HG02840 (cell line): ENCODE data around the gene BANP.
"Not testable (repeated sequence)": the region's sequence is repeated elsewhere in the genome, so short reads cannot be mapped to it uniquely, and the experiment has no call there.

Experiments used
- ATAC-seq: cut with Tn5 transposase; IDR thresholded peaks from one replicate; pipeline ENCODE4 v1.9.1; 2021; ENCODE audit warnings: mild to moderate bottlenecking, moderate library complexity, moderate number of reproducible peaks; ENCODE audit not compliant: unreplicated experiment, low FRiP score

BANP gene

DNA sequence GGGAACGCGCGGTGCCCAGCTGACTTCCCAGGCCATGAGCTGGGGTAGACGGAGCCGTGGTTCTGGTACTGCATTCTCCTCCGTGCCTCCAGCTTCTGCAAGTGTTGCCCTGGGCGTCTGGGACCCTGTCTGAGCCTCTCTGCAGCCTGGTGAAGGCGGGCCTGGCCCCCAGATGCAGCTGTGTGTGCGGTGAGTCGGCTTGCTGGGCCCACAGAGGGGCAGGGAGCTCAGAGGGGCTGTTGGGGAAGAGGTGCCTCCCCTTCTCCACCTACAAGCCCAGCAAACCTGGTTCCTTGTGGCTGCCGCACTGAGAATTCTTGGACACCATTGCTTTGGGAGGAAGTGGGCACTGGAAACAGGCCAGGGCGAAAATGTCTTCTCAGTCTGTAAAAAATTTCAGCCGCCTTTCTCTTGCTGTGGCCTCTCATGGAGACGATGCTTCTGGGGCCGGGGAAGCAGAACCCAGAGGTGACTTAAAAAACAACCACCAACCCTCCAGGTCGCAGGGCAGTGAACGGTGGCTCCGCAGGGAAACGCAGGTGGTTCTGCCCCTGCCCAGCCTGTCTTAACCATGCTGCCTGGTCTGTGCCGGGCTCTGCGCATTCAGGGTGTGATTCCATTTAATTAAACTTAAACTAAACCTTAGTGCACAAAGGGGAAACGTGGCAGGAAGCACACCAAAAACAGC is 163.5 kb downstream of the BANP start:
- ATAC-seq: not testable (repeated sequence)

DNA sequence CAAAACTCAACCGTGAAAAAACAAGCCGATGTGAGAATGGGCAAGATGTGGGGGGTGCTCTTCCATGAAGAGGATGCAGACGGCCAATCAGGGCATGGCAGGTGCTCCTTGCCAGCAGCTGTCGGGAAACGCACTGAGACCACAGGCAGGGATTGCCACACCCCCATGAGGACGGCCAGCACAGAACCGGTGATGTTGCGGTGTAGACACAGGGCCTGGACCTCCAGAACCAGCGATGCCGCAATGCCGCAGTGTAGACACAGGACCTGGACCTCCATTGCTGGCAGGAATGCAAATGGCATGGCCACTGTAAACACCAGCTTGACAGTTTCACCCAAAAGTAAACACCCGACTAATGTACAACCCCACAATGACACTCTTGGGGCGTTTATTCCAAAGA is 164.9 kb downstream of the BANP start:
- ATAC-seq: no peak

DNA sequence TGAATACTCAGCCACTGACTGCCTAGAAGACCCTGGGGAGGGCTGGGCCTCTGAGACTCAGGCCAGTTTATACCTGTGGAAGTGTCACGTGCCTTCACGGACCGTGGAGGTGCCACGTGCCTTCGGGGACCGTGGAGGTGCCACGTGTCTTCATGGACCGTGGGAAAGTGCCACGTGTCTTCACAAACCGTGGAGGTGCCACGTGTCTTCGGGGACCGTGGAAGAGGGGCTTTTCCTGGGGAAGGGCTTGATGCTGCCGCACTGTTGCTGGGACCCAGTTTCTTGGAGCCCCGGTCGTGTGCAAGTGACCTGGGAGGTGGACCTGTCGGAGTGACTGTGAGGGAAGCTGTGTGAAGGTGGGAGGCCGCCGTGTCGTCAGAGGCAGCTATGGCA is 166.2 kb downstream of the BANP start:
- no peak for ATAC-seq

DNA sequence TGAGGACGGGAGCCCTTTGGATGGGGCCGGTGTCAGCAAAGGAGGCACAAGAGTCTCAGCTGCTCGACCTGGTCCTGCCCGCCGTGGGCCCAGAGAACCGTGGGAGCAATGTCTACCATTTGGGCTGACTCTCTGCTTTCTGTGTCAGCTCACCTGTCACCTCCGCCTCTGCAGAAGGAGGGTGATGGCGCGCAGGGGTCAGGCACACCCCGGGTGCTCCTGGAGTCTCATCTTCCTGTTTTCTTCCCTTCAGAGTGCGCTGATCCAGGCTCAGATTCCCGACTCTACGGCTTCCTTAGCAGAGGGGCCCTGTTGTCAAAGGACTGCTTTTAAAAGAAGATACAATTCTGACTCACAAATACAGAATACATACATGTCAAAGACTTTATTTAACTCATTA is 167.1 kb downstream of the BANP start:
- ATAC-seq: no peak

DNA sequence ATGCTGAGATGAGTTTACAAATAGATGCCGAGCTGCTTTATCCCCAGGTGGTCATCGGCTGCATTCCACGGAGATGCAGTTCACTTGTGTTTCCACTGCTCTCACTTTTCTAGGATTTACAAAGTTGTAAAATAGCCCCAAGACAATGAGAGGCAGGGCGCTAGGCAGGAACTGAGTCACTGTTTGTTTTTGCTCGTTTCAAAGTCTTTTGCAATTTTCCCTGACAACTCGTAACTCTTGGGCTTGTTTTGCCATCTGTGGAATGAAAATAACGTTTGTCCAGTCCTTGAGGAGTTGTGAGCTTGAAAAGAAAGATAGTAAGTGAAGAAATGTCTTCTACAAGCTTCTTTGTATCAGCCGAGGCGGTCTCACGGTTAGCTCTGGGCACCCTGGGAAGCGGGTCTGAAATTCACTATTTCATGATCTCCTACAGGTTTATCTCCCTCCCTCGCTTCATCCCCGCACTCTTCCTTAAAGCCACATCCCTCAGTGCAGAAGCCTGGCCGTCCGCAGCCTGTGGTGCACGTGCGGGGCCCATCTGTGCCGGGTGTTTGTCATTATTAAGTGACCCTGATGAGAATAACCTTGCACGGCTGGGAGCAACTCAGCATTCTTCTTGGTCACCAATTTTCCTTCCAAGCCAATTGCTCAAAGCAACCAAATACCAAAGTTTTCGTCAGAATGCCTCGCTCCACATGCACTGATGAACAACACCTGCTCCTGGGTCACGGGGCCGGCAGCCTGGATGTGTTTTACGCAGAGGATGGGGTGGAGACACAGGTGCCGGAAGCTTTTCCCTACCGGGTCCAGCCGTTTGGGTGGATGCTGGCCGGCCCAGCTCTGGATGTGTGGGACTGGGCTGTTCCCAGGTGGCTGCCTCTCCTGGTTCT is 167.9 kb downstream of the BANP start:
- ATAC-seq: not testable (repeated sequence)

DNA sequence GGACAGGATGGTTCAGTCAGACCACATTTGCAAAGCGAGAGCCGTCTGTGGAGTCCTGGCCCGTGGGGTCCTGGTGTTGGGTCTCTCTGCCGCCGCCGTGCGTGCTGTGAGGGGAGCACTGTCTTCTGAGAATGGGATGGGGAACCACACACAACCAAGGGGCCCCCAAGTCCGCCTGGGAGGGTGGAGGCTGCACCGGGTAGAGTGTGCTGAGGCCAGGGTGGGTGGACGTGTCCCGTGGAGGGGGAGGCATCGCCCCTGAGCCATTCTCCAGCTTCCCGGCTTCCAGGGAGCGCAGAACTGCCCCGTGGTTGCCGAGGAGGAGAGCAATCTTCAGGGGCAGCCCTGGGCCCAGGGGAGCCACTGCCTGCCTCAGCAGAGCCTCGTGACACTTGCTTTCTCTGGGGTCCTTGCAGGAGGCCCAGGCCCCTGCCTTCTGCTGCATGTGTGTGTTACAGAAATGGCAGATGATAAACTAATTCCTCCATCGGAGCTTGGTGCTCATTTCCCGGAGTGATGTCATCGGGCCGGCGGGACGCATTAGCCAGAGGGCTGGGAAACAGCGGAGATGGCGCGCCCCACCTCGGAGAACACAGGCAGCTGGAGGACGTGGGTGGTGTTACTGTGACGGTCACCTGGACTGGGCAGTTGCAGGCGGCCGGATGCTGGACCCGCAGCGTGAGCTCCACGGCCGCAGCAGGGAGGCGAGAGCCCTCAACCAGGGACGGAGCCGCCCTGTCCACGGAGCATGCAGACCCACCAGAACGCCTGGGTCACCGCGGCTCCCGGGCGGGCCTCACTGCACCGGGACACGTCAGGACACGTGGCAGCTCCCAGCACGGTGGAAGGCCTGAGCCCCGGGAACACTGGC is 168.9 kb downstream of the BANP start:
- not testable (repeated sequence) for ATAC-seq

DNA sequence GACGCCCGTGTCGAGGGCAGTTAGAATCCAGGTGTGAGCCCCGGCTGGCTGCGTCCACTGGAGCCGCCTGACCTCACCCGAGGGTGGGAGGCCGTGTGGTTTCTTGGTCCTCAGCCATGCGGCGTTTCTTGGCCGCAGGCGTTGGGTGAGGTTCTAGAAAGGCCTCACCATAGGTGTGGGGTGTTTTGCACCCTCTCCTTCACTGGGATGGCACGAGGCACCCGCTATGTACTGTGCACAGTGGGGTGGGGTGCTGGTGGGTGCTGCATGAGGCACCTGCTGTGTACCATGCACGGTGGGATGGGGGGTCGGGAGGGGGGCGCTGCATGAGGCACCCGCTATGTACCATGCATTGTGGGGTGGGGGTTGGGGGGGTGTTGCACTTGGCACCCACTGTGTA is 169.6 kb downstream of the BANP start:
- no peak for ATAC-seq

DNA sequence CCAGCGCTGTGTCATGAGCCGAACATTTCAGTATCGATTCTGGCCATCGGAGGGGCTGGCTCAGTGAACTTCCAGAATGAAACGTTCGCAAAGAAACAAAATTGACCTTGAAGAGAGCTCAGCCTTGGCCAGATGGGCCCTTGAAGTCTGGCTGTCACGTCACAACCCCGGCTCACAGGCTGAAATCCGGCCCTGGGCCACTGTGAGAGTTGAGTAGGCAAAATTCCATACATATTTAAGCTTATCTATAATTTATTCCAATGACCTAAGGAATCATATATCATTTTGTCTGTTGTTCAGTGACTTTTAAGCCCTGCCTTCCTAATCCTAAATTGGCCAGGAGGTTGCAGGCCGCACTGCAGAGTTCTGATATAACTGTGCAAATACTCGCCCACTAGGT is 170.2 kb downstream of the BANP start:
- not testable (repeated sequence) for ATAC-seq

DNA sequence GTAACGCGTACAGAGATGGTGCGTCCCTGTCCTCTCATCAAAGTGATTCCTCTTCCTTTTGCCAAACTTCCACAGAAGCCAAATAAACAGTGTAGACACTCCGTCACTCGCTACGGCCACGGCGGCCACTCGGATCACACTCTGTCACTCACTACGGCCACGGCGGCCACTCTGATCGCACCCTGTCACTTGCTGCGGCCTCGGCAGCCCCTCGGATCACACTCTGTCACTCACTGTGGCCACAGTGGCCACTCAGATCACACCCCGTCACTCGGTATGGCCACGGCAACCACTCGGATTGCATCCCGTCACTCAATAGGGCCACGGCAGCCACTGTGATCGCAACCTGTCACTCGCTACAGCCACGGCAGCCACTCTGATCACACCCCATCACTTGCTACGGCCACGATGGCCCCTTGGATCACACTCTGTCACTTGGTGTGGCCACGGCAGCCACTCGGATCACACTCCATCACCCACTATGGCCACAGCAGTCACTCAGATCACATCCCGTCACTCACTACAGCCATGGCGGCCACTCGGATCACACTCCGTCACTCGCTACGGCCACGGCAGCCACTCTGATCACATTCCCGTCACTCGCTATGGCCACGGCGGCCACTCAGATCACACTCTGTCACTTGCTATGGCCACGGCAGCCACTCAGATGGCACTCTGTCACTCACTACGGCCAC is 170.8 kb downstream of the BANP start:
- ATAC-seq: no peak
